GM12892 (cell line): ENCODE results near the gene PCYT1A.

Experiments
- POLR2A ChIP-seq: IDR thresholded peaks from 2 replicates; pipeline ENCODE4 v1.6.1; 2011; ENCODE audit warnings: low read depth, low read length, control low read depth
- TAF1 ChIP-seq: IDR thresholded peaks from 2 replicates; pipeline ENCODE4 v1.6.1; 2011; ENCODE audit warnings: low read depth, mild to moderate bottlenecking, control low read depth, low read length, borderline replicate concordance

GRCh38 chr3:196275126-196275525, 12.4 kb downstream of the PCYT1A start:
- TF ChIP-seq POLR2A (no peak), TAF1 (no peak)
